Stimulated activated CD8-positive, alpha-beta memory T cell treated with anti-CD3 and anti-CD28 coated beads, Interleukin-12 subunit alpha, Interleukin-12 subunit beta, amount 100 ng/mL, for 4 hours (primary cell): Measurements from ENCODE around the gene SLC39A5.

Experiments used
- DNase-seq: peaks from one replicate; pipeline ENCODE4 v3.0.0-alpha.2; 2020; ENCODE audit warnings: low read depth

The SLC39A5 gene

GRCh38 chr12:56213878-56214277 is 16.0 kb upstream of the SLC39A5 start:
- DNase-seq, result no peak

- DNase-seq, result no peak
Measured at GRCh38 chr12:56216461-56216860, 13.4 kb upstream of the SLC39A5 start.

GRCh38 chr12:56219840-56220239 is 10.0 kb upstream of the SLC39A5 start:
- no peak for DNase-seq

- DNase-seq, result no peak
Measured at GRCh38 chr12:56220611-56221231, 9.1 kb upstream of the SLC39A5 start.

- no peak for DNase-seq
Measured at GRCh38 chr12:56221232-56221756, 8.6 kb upstream of the SLC39A5 start.

GRCh38 chr12:56221757-56222530 is 7.9 kb upstream of the SLC39A5 start, which contains the start of gene RNF41:
Gene RNF41, minus strand, starts transcription at chr12:56221922. Its CDS starts 7,875 bp downstream, at chr12:56214047.
- DNase-seq, result peak; percentile 87

- no peak for DNase-seq
Measured at GRCh38 chr12:56222531-56222895, 7.3 kb upstream of the SLC39A5 start.

GRCh38 chr12:56223571-56224101 is 6.2 kb upstream of the SLC39A5 start:
- DNase-seq, result no peak

GRCh38 chr12:56224102-56224701 is 5.6 kb upstream of the SLC39A5 start, which contains the start of gene NABP2:
Gene NABP2, plus strand, starts transcription at chr12:56224342. Its CDS starts 515 bp downstream, at chr12:56224857.
- DNase-seq, result peak; percentile 88

GRCh38 chr12:56224954-56225353 is 4.9 kb upstream of the SLC39A5 start:
- no peak for DNase-seq

- no peak for DNase-seq
Measured at GRCh38 chr12:56229082-56229481, 769 bp upstream of the SLC39A5 start.

- no peak for DNase-seq
Measured at GRCh38 chr12:56230432-56231183, 757 bp downstream of the SLC39A5 start.

GRCh38 chr12:56231184-56231582 is 1.3 kb downstream of the SLC39A5 start:
- DNase-seq, result no peak

GRCh38 chr12:56234746-56235436 is 5.0 kb downstream of the SLC39A5 start:
- DNase-seq, result no peak

- no peak for DNase-seq
Measured at GRCh38 chr12:56236091-56236490, 6.2 kb downstream of the SLC39A5 start.

- DNase-seq, result no peak
Measured at GRCh38 chr12:56236985-56237384, 7.1 kb downstream of the SLC39A5 start.

GRCh38 chr12:56237552-56237951 is 7.7 kb downstream of the SLC39A5 start:
- no peak for DNase-seq

GRCh38 chr12:56241424-56242303 is 11.8 kb downstream of the SLC39A5 start:
- no peak for DNase-seq

GRCh38 chr12:56242986-56243385 is 13.1 kb downstream of the SLC39A5 start:
- no peak for DNase-seq

- no peak for DNase-seq
Measured at GRCh38 chr12:56243731-56244181, 13.9 kb downstream of the SLC39A5 start.
